HepG2 (cell line): ENCODE results near the gene NAA16. TPM values are rescaled to one million over a fixed set of nuclear protein-coding genes. Genes with fewer than 3 reads are reported as not detected.

Experiments used
- CAMTA2 ChIP-seq: sonication (generic); formaldehyde crosslinking; IDR thresholded peaks from 2 replicates; pipeline ENCODE4 v1.4.0; 2020; ENCODE audit warnings: mild to moderate bottlenecking, missing genetic modification reagents, borderline replicate concordance
- CCAR2 ChIP-seq: fragments of 200-400 bp; formaldehyde crosslinking; optimal IDR thresholded peaks from 2 replicates; pipeline ENCODE3; 2018; ENCODE audit warnings: low read depth, mild to moderate bottlenecking, low read length, moderate library complexity
- FOXO1 ChIP-seq: sonication (generic); formaldehyde crosslinking; IDR thresholded peaks from 2 replicates; pipeline ENCODE4 v1.4.0; 2020; ENCODE audit warnings: missing genetic modification reagents
- HHEX ChIP-seq: IDR thresholded peaks from 2 replicates; pipeline ENCODE4 v1.6.1; 2016; ENCODE audit warnings: control low read depth
- HNRNPK ChIP-seq: fragments of 200-400 bp; formaldehyde crosslinking; IDR thresholded peaks from 2 replicates; pipeline ENCODE4 v1.6.1; 2018; ENCODE audit warnings: low read length, low read depth, moderate library complexity, mild to moderate bottlenecking; ENCODE audit not compliant: poor library complexity, severe bottlenecking
- KAT2B ChIP-seq: fragments of 150-350 bp; IDR thresholded peaks from 2 replicates; pipeline ENCODE4 v1.6.1; 2014; ENCODE audit warnings: low read depth, low read length, borderline replicate concordance
- KLF11 ChIP-seq: IDR thresholded peaks from 2 replicates; pipeline ENCODE4 v1.6.1; 2016; ENCODE audit warnings: missing compliant biosample characterization
- KLF13 ChIP-seq: sonication (generic); formaldehyde crosslinking; IDR thresholded peaks from 2 replicates; pipeline ENCODE4 v1.4.0; 2020; ENCODE audit warnings: mild to moderate bottlenecking, missing genetic modification reagents
- KMT2B ChIP-seq: IDR thresholded peaks from 2 replicates; pipeline ENCODE4 v1.6.1; 2016; ENCODE audit warnings: missing genetic modification reagents, missing compliant biosample characterization
- NR3C1 ChIP-seq: sonication (generic); formaldehyde crosslinking; IDR thresholded peaks from 2 replicates; pipeline ENCODE4 v1.4.0; 2020; ENCODE audit warnings: missing genetic modification reagents
- RBM39 ChIP-seq: fragments of 200-400 bp; formaldehyde crosslinking; IDR thresholded peaks from one replicate; pipeline ENCODE4 v1.6.1; 2018; ENCODE audit warnings: antibody characterized with exemption, mild to moderate bottlenecking, low read depth, low read length; ENCODE audit not compliant: poor library complexity, severe bottlenecking
- SCMH1 ChIP-seq: sonication (generic); formaldehyde crosslinking; IDR thresholded peaks from 2 replicates; pipeline ENCODE4 v1.9.0; 2021; ENCODE audit warnings: missing genetic modification reagents, mild to moderate bottlenecking, borderline replicate concordance
- SKIL ChIP-seq: sonication (generic); formaldehyde crosslinking; IDR thresholded peaks from 2 replicates; pipeline ENCODE4 v1.8.0; 2022; ENCODE audit warnings: missing genetic modification reagents, mild to moderate bottlenecking, moderate library complexity, borderline replicate concordance
- TEAD3 ChIP-seq: optimal IDR thresholded peaks from 2 replicates; pipeline ENCODE3; 2016; ENCODE audit warnings: borderline replicate concordance
- TFDP1 ChIP-seq: IDR thresholded peaks from 2 replicates; pipeline ENCODE4 v1.6.1; 2016; ENCODE audit warnings: missing compliant biosample characterization, missing genetic modification reagents, borderline replicate concordance
- WIZ ChIP-seq: sonication (generic); formaldehyde crosslinking; IDR thresholded peaks from 2 replicates; pipeline ENCODE4 v1.5.1; 2020; ENCODE audit warnings: mild to moderate bottlenecking, missing genetic modification reagents
- ZBTB8A ChIP-seq: sonication (generic); formaldehyde crosslinking; IDR thresholded peaks from 2 replicates; pipeline ENCODE4 v1.4.0; 2020; ENCODE audit warnings: mild to moderate bottlenecking, low read depth, missing genetic modification reagents, borderline replicate concordance
- ZNF407 ChIP-seq: sonication (generic); formaldehyde crosslinking; IDR thresholded peaks from one replicate; pipeline ENCODE4 v1.5.1; 2020; ENCODE audit warnings: mild to moderate bottlenecking, missing genetic modification reagents; ENCODE audit errors: not compliant biosample characterization
- ZNF451 ChIP-seq: sonication (generic); formaldehyde crosslinking; IDR thresholded peaks from 2 replicates; pipeline ENCODE4 v1.5.0; 2020; ENCODE audit warnings: mild to moderate bottlenecking, missing genetic modification reagents
- ZNF792 ChIP-seq: IDR thresholded peaks from 2 replicates; pipeline ENCODE4 v1.6.1; 2016
- polyA plus RNA-seq, 8 experiments: library from polyadenylated mRNA; depleted of rRNA in 3 of 8; stranded (reverse) in 7 of 8; unstranded in 1 of 8; fragments of >200 nt; fragmentation: Illumina TruSeq in 4 of 8; extraction: Trizol in 4 of 8; gene quantifications; 2 replicates each; pipeline versions ENCODE4 v1.2.1 to v1.2.3, GENCODE V29; 2011 to 2016; ENCODE audit warnings: low read depth in 4 of 8, missing spikeins in 1 of 8, mixed read lengths in 1 of 8; ENCODE audit not compliant: insufficient read depth in 1 of 8
- total RNA-seq, 5 experiments: library from RNA; depleted of rRNA; stranded (reverse); fragments of >200 nt; fragmentation: Illumina TruSeq; extraction: Trizol; gene quantifications; 2 replicates each; pipeline ENCODE4 v1.2.3, GENCODE V29; 2016; ENCODE audit warnings: low read depth in 1 of 5

NAA16 gene
- total and polyA plus RNA-seq, 2 of the 13 experiments (the other 11 are each of a cell fraction or from before 2014, with no cell fraction given): 9.2 to 15.1 TPM

- TF ChIP-seq SKIL: peak; percentile 79
- TF ChIP-seq HHEX: peak; percentile 93
- TF ChIP-seq SCMH1 (CRISPR knock-in tag): no peak
- 0 out of 2 replicates have a peak, but pooled peaks have one; percentile 52 for TF ChIP-seq WIZ (CRISPR knock-in tag)
- no peak for TF ChIP-seq NR3C1 (CRISPR knock-in tag)
- peak; percentile 67; the same call in 1 of the 2 replicates for TF ChIP-seq FOXO1 (CRISPR knock-in tag)
- no peak for TF ChIP-seq ZBTB8A
- no peak for TF ChIP-seq KAT2B
- no peak for TF ChIP-seq CAMTA2 (CRISPR knock-in tag)
- no peak for TF ChIP-seq KLF11 (CRISPR knock-in tag)
- TF ChIP-seq TEAD3 (CRISPR knock-in tag): peak; percentile 67
- no peak; the same call in 1 of the 2 replicates for TF ChIP-seq TFDP1 (CRISPR knock-in tag)
- TF ChIP-seq CCAR2: no peak
- no peak for TF ChIP-seq ZNF451
- no peak for TF ChIP-seq ZNF407 (CRISPR knock-in tag)
- no peak for TF ChIP-seq KMT2B
- TF ChIP-seq HNRNPK: no peak
- no peak for TF ChIP-seq KLF13 (CRISPR knock-in tag)
- no peak for TF ChIP-seq RBM39
- TF ChIP-seq ZNF792: no peak
Observed at GRCh38 chr13:41289463-41289881, 21.6 kb upstream of the NAA16 start (continued).
